Endothelial cell (in vitro differentiated cells): ENCODE measurements around the gene GDF7. TPM values are rescaled to one million over a fixed set of nuclear protein-coding genes. Genes with fewer than 3 reads are reported as not detected.

Source experiments
- DNase-seq: peaks from one replicate; pipeline ENCODE4 v3.0.0; 2021; ENCODE audit warnings: low spot score
- H3K27ac Mint-ChIP-seq: one replicate; pipeline ENCODE4 v1.8.0; 2021; ENCODE audit warnings: mixed read lengths, inconsistent platforms; ENCODE audit not compliant: unreplicated experiment
- H3K27me3 Mint-ChIP-seq: one replicate; pipeline ENCODE4 v1.8.0; 2021; ENCODE audit warnings: mild to moderate bottlenecking, moderate library complexity, mixed read lengths, inconsistent platforms; ENCODE audit not compliant: unreplicated experiment
- H3K36me3 Mint-ChIP-seq: one replicate; pipeline ENCODE4 v1.8.0; 2021; ENCODE audit warnings: mild to moderate bottlenecking, low read depth, mixed read lengths, inconsistent platforms; ENCODE audit not compliant: unreplicated experiment
- H3K4me1 Mint-ChIP-seq: one replicate; pipeline ENCODE4 v1.8.0; 2021; ENCODE audit warnings: mild to moderate bottlenecking, mixed read lengths, inconsistent platforms; ENCODE audit not compliant: unreplicated experiment
- H3K4me3 Mint-ChIP-seq: one replicate; pipeline ENCODE4 v1.8.0; 2021; ENCODE audit warnings: mild to moderate bottlenecking, mixed read lengths, inconsistent platforms; ENCODE audit not compliant: unreplicated experiment
- H3K9me3 Mint-ChIP-seq: one replicate; pipeline ENCODE4 v1.8.0; 2021; ENCODE audit warnings: mixed read lengths, inconsistent platforms; ENCODE audit not compliant: unreplicated experiment
- CTCF ChIP-seq: fragments of 200-600 bp; sonication (generic); IDR thresholded peaks from one replicate; pipeline ENCODE4 v1.5.0; 2021; ENCODE audit warnings: antibody characterized with exemption; ENCODE audit not compliant: unreplicated experiment
- total RNA-seq: library from RNA; stranded (reverse); fragmentation: NEBNext Ultra II Directional; extraction: Animal tissue kit (Norgen Biotek cat#: 25700); gene quantifications from one replicate; pipeline ENCODE4 v1.2.1, GENCODE V29; 2021; ENCODE audit not compliant: unreplicated experiment

GDF7 gene
- total RNA-seq, 1 donor from 2014 or later, result 11.2 TPM

- Mint-ChIP-seq H3K27ac (no peak overlapping the region), H3K4me1 (peaks cover 50% of the 10 kb centered on the region), H3K36me3 (peaks cover 4% of the 10 kb centered on the region), H3K27me3 (peaks cover 20% of the 10 kb centered on the region), H3K4me3 (no peak overlapping the region), H3K9me3 (no peaks in the 10 kb centered on the region)
- no peak for TF ChIP-seq CTCF
- DNase-seq, result no peak
These were observed 2.8 kb downstream of the GDF7 start for GRCh38 chr2:20669562-20670314.

- DNase-seq, result no peak
These were observed 3.5 kb downstream of the GDF7 start for GRCh38 chr2:20670315-20671035.

GRCh38 chr2:20671036-20671735, 4.2 kb downstream of the GDF7 start:
- Mint-ChIP-seq H3K36me3 (peaks cover 4% of the 10 kb centered on the region), H3K27ac (no peak overlapping the region), H3K4me1 (peaks cover 57% of the 10 kb centered on the region), H3K4me3 (no peak overlapping the region), H3K27me3 (peaks cover 15% of the 10 kb centered on the region), H3K9me3 (no peaks in the 10 kb centered on the region)
- no peak for DNase-seq
- no peak for TF ChIP-seq CTCF

More at GRCh38 chr2:20670315-20671035, 3.5 kb downstream of the GDF7 start:
- Mint-ChIP-seq H3K9me3 (no peaks in the 10 kb centered on the region), H3K27me3 (peaks cover 16% of the 10 kb centered on the region), H3K36me3 (peaks cover 4% of the 10 kb centered on the region), H3K4me1 (peaks cover 51% of the 10 kb centered on the region), H3K27ac (no peak overlapping the region), H3K4me3 (no peak overlapping the region)
- TF ChIP-seq CTCF, result no peak

- Mint-ChIP-seq H3K4me1 (peaks cover 62% of the 10 kb centered on the region), H3K4me3 (no peak overlapping the region), H3K36me3 (peaks cover 4% of the 10 kb centered on the region), H3K9me3 (no peaks in the 10 kb centered on the region), H3K27me3 (peaks cover 16% of the 10 kb centered on the region), H3K27ac (no peak overlapping the region)
- TF ChIP-seq CTCF, result no peak
- no peak for DNase-seq
These were observed 4.8 kb downstream of the GDF7 start for GRCh38 chr2:20671736-20672080.
